ENCODE measurements around the gene CSRP2. TPM values are rescaled to one million over a fixed set of nuclear protein-coding genes. Genes with fewer than 3 reads are reported as not detected.

CSRP2 gene
- total RNA-seq, 6 experiments from 2014 or later, result 13.4 to 35.1 (median 22.4) TPM

DNA sequence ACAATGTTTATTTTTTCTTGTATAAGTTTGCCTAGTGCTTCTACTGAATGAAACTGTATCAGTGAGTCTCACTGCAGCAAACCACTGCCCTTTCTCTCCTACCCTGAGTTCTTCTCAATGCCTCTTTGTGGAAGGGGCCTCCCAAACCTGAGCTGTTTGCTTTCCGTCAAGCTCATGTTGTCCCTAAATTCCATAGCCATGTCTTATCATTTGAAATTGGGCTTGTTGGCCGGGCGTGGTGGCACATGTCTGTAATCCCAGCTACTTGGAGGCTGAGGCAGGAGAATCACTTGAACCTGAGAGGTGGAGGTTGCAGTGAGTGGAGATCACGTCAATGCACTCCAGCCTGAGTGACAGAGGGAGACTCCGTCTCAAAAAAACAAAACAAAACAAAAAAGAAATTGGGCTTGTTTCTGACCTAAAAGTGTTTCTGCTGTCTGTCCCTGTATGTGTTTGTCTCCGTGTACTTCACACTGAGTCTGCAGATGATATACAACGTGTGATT, 1.8 kb upstream of the CSRP2 start:
- Histone ChIP-seq H3K27ac (no peak overlapping the region), H3K9me3 (no peaks in the 10 kb centered on the region), H3K36me3 (no peaks in the 10 kb centered on the region), H3K4me3 (no peak overlapping the region), H3K4me1 (peaks cover 0 to 8% (median 0%) of the 10 kb centered on the region in 4 donors), H3K27me3 (no peaks in the 10 kb centered on the region)
- ATAC-seq (no peak), DNase-seq (no peak)
- intact Hi-C loops (cut with DNase I), result no loop called here
- no peak for TF ChIP-seq POLR2A (IDR thresholded peaks at IDR 0.05)
- TF ChIP-seq, protein P1, sequence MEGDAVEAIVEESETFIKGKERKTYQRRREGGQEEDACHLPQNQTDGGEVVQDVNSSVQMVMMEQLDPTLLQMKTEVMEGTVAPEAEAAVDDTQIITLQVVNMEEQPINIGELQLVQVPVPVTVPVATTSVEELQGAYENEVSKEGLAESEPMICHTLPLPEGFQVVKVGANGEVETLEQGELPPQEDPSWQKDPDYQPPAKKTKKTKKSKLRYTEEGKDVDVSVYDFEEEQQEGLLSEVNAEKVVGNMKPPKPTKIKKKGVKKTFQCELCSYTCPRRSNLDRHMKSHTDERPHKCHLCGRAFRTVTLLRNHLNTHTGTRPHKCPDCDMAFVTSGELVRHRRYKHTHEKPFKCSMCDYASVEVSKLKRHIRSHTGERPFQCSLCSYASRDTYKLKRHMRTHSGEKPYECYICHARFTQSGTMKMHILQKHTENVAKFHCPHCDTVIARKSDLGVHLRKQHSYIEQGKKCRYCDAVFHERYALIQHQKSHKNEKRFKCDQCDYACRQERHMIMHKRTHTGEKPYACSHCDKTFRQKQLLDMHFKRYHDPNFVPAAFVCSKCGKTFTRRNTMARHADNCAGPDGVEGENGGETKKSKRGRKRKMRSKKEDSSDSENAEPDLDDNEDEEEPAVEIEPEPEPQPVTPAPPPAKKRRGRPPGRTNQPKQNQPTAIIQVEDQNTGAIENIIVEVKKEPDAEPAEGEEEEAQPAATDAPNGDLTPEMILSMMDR (IDR thresholded peaks at IDR 0.05), result no peak
- 86% methylated on average over 6 of the region's 7 CpGs for WGBS (ENCODE audit: insufficient coverage, low coverage, low lambda C conversion rate, missing lambda C conversion rate)

DNA sequence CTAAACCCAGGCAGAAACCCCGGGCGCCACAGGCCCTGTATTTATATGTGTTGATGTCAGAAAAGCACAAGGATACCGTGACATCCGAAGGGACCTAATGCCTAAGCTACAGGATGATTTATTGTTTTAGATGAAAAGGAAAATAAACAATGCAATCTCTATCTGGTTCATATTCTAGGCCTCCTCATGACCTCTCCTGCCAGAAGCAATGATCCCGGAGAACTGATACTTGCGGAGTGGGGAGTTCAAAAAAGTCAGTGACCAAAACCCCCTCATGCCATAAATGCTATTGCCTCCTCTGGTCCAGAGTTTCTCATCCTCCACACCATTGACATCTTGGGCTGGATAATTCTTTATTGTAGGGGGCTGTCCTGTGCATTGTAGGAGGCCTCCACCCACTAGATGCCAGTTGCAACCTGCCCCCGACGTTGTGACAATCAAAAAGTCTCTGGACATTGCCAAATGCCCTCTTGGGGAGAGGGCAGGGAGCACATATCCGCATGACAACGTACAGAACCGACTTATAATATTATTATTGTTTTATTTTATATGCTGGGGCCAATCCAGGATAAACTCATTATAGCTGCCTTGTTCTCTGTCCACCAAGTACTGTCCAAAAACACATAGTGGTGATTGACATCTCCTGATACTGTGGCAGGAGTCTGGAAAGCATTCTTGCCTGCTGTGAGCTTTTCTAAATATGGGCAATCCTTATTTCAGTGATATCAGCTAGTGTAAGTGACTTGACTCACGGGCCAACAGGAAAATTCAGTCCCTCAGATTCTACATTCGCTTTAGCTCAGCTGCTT, 1.1 kb upstream of the CSRP2 start:
- TF ChIP-seq POLR2A (IDR thresholded peaks at IDR 0.05), result no peak
- TF ChIP-seq, protein P1 (IDR thresholded peaks at IDR 0.05), result no peak
- WGBS (ENCODE audit: insufficient coverage, low coverage, low lambda C conversion rate, missing lambda C conversion rate), result 60% methylated on average over 8 of the region's 13 CpGs
- H3K9me3 ChIP-seq, result no peaks in the 10 kb centered on the region

DNA sequence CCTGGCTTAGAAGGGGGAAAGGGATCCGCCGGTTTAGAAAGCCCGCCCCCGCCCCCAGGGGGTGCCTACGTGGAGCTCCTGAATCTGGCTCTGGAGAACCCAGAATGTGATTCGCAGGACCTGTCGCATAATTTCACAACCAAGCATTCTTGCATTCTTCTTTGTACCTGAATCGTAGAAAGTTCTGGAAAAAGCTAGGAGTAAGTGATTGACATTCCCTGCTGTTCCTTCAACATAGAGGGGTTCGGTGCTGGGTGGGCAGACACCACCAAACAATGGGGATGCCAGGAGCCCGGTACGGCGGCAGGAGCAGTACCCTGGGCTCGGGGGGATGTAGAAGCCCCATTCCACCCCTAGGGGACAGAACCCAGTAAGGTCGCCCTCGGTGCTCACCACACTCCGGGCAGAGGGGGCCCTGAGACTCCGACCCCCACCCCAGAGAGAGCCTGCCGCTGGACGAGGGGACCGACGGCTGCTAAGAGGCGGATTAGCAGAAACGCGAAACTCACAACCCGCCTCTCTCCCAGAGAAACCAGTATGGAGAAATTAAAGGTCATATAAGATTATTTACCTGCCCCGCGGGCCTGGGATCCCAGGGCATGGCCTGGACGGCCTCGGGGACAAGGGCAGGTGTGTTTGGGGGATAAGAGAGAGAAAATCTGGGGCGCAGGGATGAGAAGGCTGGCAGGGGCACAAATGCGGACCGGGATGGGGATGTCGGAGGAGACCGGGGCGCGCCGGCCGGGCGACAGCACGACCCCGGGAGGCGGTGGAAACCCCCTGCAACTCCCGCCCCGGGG, 520 bp downstream of the CSRP2 start:
- no peaks in the 10 kb centered on the region for H3K9me3 ChIP-seq
- H3K27ac ChIP-seq, result peak overlapping the region; percentile 81 to 92 (median 87)
- H3K4me3 ChIP-seq, result peak overlapping the region; percentile 64 to 87 (median 67)
- TF ChIP-seq, protein P1 (IDR thresholded peaks at IDR 0.05), result peak in 1 of 4 donors; percentile 15
- no peak for TF ChIP-seq POLR2A (IDR thresholded peaks at IDR 0.05)
- DNase-seq (peak; percentile 42 to 64 (median 50)), ATAC-seq (peak; percentile 20 to 30 (median 29))
- no peaks in the 10 kb centered on the region for H3K36me3 ChIP-seq
- under 1% methylated on average over 38 of the region's 44 CpGs for WGBS (ENCODE audit: insufficient coverage, low coverage, low lambda C conversion rate, missing lambda C conversion rate)
- intact Hi-C loops (cut with DNase I), result no loop called here
- H3K4me1 ChIP-seq, result peaks cover 0 to 8% (median 0%) of the 10 kb centered on the region in 4 donors
- no peaks in the 10 kb centered on the region for H3K27me3 ChIP-seq

More for the DNA sequence above, 1.1 kb upstream of the CSRP2 start:
- Histone ChIP-seq H3K27me3 (no peaks in the 10 kb centered on the region), H3K36me3 (no peaks in the 10 kb centered on the region), H3K4me3 (peak overlapping the region; percentile 64 to 87 (median 67)), H3K27ac (peak overlapping the region in 2 of 3 donors; percentile 81 to 87), H3K4me1 (peaks cover 0 to 8% (median 0%) of the 10 kb centered on the region in 4 donors)
- intact Hi-C loops (cut with DNase I), result no loop called here
- DNase-seq (no peak), ATAC-seq (no peak)

DNA sequence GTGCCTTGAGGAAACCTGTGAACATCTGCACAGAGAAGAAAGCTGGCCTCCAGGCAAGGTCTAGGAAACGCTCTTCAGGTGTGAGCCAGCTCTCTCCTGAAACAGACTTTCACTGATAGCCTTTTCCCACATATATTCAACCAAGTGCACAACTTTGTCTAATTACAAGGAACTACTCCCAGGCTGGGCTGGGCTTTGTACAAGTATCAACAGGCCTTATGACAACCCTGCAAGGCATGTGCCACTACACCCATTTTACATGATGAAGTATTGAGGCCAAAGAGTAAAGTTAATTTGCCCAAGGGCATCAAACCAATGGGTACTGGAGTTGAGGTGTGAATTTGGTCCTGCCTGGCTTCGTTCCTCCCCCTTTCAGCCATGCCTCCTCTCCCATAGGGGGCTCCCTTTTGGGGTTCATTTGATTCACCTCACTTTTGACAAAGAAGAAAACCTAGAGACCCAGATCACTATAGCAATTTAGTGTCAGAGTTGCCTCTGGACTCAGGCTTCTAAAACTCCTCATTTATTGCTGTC, 2.1 kb downstream of the CSRP2 start:
- DNase-seq (no peak), ATAC-seq (no peak)
- H3K9me3 ChIP-seq, result no peaks in the 10 kb centered on the region
- no peak overlapping the region for H3K27ac ChIP-seq
- peaks cover 0 to 8% (median 0%) of the 10 kb centered on the region in 4 donors for H3K4me1 ChIP-seq
- intact Hi-C loops (cut with DNase I), result no loop called here
- H3K4me3 ChIP-seq, result no peak overlapping the region
- TF ChIP-seq, protein P1 (IDR thresholded peaks at IDR 0.05), result no peak
- no peak for TF ChIP-seq POLR2A (IDR thresholded peaks at IDR 0.05)
- WGBS (ENCODE audit: insufficient coverage, low coverage, low lambda C conversion rate, missing lambda C conversion rate), result 100% methylated on average over 1 of the region's 2 CpGs
- no peaks in the 10 kb centered on the region for H3K36me3 ChIP-seq
- no peaks in the 10 kb centered on the region for H3K27me3 ChIP-seq

Measured in right lobe of liver (tissue), 6 donors.